ENCODE measurements around the gene ANKRD13D. TPM values are rescaled to one million over a fixed set of nuclear protein-coding genes. Genes with fewer than 3 reads are reported as not detected.
A peak's percentile ranks its signal among the peaks of the same experiment; 100 is the strongest.

Gene ANKRD13D
- total and polyA plus RNA-seq, 2 experiments from 2014 or later: 20.3 to 30.8 TPM

DNA sequence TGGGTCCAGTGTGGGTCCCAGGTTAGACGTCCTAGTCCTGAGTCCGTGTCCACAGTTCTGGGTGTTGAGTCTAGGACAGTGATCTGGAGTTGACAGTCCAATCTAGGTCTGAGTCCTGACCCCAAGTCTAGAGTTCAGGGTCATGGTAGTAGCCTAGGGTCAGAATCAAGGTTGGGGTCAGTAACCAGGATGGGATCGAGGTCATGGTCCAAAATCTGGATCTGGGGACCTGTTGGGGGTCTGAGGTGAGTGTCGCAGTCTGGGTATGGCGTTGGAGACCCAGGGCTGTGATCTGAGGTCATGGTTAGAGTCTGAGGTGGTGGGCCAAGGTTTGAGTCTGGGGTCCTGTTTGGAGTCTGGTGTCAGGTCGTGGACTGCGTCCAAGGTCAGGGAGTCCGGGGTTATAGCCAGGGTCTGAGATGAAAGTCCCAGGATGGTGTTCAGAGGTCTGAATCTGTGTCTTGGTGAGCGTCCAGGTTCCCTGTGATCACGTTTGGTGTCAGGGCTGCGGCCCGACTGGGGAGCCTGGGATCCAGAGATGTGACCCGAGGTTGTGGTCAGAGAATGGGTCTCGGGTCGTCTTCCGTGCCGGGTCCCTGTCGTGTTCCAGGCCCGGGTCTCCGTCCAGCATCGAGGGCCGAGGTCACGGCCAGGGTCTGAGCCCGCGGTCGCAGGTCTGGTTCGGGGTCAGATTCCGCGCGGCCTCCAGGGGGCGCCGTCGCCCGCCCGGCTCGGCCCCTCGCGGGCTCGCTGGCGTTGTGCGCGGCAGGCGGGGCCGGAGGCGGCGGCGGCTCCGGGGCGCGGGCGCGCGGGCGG is 23.3 kb upstream of the ANKRD13D start:
- H3K4me2 ChIP-seq: no peak overlapping the region
- H3K27me3 ChIP-seq (ENCODE audit: insufficient read depth): no peaks in the 10 kb centered on the region
- Mint-ChIP-seq H3K36me3 (ENCODE audit: low read depth) (peaks cover 12% of the 10 kb centered on the region; the same call in 2 of the 3 replicates), H3K4me3 (peak overlapping the region; percentile 78), H3K4me1 (peaks cover 51% of the 10 kb centered on the region), H3K27ac (no peak overlapping the region), H3K27me3 (ENCODE audit: insufficient read depth, low read depth, poor library complexity) (peaks cover 21% of the 10 kb centered on the region), H3K9me3 (no peaks in the 10 kb centered on the region)
- peaks cover 12% of the 10 kb centered on the region; the same call in 1 of the 2 replicates for H4K20me1 ChIP-seq (replicated peaks; ENCODE audit: insufficient read depth)
- H3K4me3 ChIP-seq: peak overlapping the region; percentile 47; the same call in 1 of the 2 replicates
- no peaks in the 10 kb centered on the region for H3K9me2 ChIP-seq (ENCODE audit: insufficient read depth)
- TF ChIP-seq EZH2phosphoT487 (IDR thresholded peaks at IDR 0.05; ENCODE audit: unreplicated experiment): no peak
- TF ChIP-seq, protein P1, sequence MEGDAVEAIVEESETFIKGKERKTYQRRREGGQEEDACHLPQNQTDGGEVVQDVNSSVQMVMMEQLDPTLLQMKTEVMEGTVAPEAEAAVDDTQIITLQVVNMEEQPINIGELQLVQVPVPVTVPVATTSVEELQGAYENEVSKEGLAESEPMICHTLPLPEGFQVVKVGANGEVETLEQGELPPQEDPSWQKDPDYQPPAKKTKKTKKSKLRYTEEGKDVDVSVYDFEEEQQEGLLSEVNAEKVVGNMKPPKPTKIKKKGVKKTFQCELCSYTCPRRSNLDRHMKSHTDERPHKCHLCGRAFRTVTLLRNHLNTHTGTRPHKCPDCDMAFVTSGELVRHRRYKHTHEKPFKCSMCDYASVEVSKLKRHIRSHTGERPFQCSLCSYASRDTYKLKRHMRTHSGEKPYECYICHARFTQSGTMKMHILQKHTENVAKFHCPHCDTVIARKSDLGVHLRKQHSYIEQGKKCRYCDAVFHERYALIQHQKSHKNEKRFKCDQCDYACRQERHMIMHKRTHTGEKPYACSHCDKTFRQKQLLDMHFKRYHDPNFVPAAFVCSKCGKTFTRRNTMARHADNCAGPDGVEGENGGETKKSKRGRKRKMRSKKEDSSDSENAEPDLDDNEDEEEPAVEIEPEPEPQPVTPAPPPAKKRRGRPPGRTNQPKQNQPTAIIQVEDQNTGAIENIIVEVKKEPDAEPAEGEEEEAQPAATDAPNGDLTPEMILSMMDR (conservative IDR thresholded peaks at IDR 0.05; ENCODE audit: low read depth in 2 of 2): peak; percentile 34 to 82
- DNase-seq (ENCODE audit: low spot score) (peak; percentile 84), ATAC-seq (peak; percentile 35)
- H3F3A ChIP-seq (replicated peaks; ENCODE audit: low read depth): peaks cover 23% of the 10 kb centered on the region
- H2AFZ ChIP-seq: peak overlapping the region; percentile 78; the same call in 1 of the 2 replicates
- peaks cover 3% of the 10 kb centered on the region; the same call in 1 of the 2 replicates for H3K36me3 ChIP-seq (ENCODE audit: insufficient read depth)
- H3K27ac ChIP-seq (ENCODE audit: low read depth): no peak overlapping the region
- peaks cover 25% of the 10 kb centered on the region for H3K4me1 ChIP-seq (ENCODE audit: insufficient read depth)
- H3K79me2 ChIP-seq (replicated peaks; ENCODE audit: insufficient read depth): peaks cover 38% of the 10 kb centered on the region

DNA sequence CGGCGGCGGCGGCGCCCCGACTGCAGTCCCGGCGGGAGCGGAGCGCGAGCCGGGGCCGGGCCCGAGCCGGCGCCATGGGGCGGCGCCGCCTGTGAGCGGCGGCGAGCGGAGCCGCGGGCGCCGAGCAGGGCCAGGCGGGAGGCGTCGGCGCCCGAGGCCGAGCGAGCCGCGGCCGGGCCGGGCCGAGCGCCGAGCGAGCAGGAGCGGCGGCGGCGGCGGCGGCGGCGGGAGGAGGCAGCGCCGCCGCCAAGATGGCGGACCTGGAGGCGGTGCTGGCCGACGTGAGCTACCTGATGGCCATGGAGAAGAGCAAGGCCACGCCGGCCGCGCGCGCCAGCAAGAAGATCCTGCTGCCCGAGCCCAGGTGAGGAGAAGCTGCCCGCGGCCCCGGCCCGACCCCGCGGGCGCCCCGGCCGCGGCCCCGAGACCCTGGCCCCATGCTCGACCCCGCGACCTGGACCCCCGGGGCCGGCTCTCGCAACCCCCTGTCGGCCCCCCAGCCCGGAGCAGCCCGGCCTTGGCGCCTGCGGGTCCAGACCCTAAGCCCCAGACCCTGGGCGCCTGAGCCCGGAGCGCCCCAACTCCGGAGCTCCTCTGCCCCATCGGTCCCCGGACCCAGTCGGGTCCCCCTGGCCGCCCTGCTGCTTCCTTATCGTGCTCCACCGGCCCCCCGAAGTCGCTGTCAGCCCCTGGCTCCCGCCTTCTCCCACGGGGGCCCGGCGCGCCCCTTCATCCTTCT is 22.5 kb upstream of the ANKRD13D start, which contains the start of gene GRK2:
TSS of gene GRK2 (plus strand) at position 25 of the 739 bp plus-strand sequence. CDS start at position 252, 227 bp downstream.
- Mint-ChIP-seq H3K4me1 (peaks cover 59% of the 10 kb centered on the region), H3K27me3 (ENCODE audit: insufficient read depth, low read depth, poor library complexity) (peaks cover 19% of the 10 kb centered on the region), H3K4me3 (peak within 1 kb of the TSS; percentile 95), H3K9me3 (no peaks in the 10 kb centered on the region), H3K36me3 (ENCODE audit: low read depth) (peaks cover 12% of the 10 kb centered on the region; the same call in 2 of the 3 replicates), H3K27ac (no peak within 1 kb of the TSS)
- no peaks in the 10 kb centered on the region for H3K9me2 ChIP-seq (ENCODE audit: insufficient read depth)
- H3K36me3 ChIP-seq (ENCODE audit: insufficient read depth): peaks cover 3% of the 10 kb centered on the region; the same call in 1 of the 2 replicates
- H3K4me2 ChIP-seq: peak within 1 kb of the TSS; percentile 97
- no peak; the same call in 2 of the 3 replicates for ATAC-seq
- DNase-seq (ENCODE audit: low spot score): peak; percentile 67
- H4K20me1 ChIP-seq (replicated peaks; ENCODE audit: insufficient read depth): peaks cover 17% of the 10 kb centered on the region; the same call in 1 of the 2 replicates
- H3K4me3 ChIP-seq: peak within 1 kb of the TSS; percentile 92
- peak within 1 kb of the TSS; percentile 78 for H2AFZ ChIP-seq
- peaks cover 32% of the 10 kb centered on the region for H3K4me1 ChIP-seq (ENCODE audit: insufficient read depth)
- no peak within 1 kb of the TSS for H3K27ac ChIP-seq (ENCODE audit: low read depth)
- peaks cover 23% of the 10 kb centered on the region for H3F3A ChIP-seq (replicated peaks; ENCODE audit: low read depth)
- no peaks in the 10 kb centered on the region for H3K27me3 ChIP-seq (ENCODE audit: insufficient read depth)
- H3K79me2 ChIP-seq (replicated peaks; ENCODE audit: insufficient read depth): peaks cover 46% of the 10 kb centered on the region
- TF ChIP-seq, protein P1 (conservative IDR thresholded peaks at IDR 0.05; ENCODE audit: low read depth in 2 of 2): no peak
- TF ChIP-seq EZH2 (IDR thresholded peaks at IDR 0.05; ENCODE audit: low read depth, unreplicated experiment): no peak
- TF ChIP-seq, protein P2, sequence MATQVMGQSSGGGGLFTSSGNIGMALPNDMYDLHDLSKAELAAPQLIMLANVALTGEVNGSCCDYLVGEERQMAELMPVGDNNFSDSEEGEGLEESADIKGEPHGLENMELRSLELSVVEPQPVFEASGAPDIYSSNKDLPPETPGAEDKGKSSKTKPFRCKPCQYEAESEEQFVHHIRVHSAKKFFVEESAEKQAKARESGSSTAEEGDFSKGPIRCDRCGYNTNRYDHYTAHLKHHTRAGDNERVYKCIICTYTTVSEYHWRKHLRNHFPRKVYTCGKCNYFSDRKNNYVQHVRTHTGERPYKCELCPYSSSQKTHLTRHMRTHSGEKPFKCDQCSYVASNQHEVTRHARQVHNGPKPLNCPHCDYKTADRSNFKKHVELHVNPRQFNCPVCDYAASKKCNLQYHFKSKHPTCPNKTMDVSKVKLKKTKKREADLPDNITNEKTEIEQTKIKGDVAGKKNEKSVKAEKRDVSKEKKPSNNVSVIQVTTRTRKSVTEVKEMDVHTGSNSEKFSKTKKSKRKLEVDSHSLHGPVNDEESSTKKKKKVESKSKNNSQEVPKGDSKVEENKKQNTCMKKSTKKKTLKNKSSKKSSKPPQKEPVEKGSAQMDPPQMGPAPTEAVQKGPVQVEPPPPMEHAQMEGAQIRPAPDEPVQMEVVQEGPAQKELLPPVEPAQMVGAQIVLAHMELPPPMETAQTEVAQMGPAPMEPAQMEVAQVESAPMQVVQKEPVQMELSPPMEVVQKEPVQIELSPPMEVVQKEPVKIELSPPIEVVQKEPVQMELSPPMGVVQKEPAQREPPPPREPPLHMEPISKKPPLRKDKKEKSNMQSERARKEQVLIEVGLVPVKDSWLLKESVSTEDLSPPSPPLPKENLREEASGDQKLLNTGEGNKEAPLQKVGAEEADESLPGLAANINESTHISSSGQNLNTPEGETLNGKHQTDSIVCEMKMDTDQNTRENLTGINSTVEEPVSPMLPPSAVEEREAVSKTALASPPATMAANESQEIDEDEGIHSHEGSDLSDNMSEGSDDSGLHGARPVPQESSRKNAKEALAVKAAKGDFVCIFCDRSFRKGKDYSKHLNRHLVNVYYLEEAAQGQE (IDR thresholded peaks at IDR 0.05; ENCODE audit: unreplicated experiment): no peak
- no peak for TF ChIP-seq ZNF114 (CRISPR knock-in tag; IDR thresholded peaks at IDR 0.05)
- no peak for TF ChIP-seq POLR2AphosphoS5 (IDR thresholded peaks at IDR 0.05; ENCODE audit: low read depth)
